OCI-LY7 (cell line): ENCODE measurements around the gene DYNLL1. TPM values are rescaled to one million over a fixed set of nuclear protein-coding genes. Genes with fewer than 3 reads are reported as not detected.

ENCODE experiments used
- BruUV-seq: library from RNA; stranded (reverse); fragments of 400-500 nt; replicated peaks from 2 replicates; lab custom pipeline; 2021; lab: Mats Ljungman, UMichigan
- CTCF ChIA-PET: fragments of 300-600 bp; sonication (Branson Sonifier 250); formaldehyde crosslinking; loops from one replicate; lab custom pipeline; 2022; ENCODE audit warnings: antibody characterized with exemption; ENCODE audit not compliant: unreplicated experiment; lab: Charles Lee
- POLR2A ChIA-PET: fragments of 300-600 bp; sonication (Branson Sonifier 250); formaldehyde crosslinking; loops from one replicate; lab custom pipeline; 2022; ENCODE audit warnings: antibody characterized with exemption; lab: Charles Lee
- DNase-seq: peaks from one replicate; pipeline ENCODE4 v3.0.0-alpha.2; 2015; ENCODE audit warnings: low spot score
- H2AFZ ChIP-seq: fragments of 200-600 bp; sonication (generic), shearing (Covaris generic); 2 replicates; pipeline ENCODE4 v1.6.1; 2014; ENCODE audit warnings: mild to moderate bottlenecking, antibody characterized with exemption, low read length, moderate library complexity
- H3K27ac ChIP-seq: fragments of 200-600 bp; sonication (generic); 2 replicates; pipeline ENCODE4 v1.5.1; 2014; ENCODE audit warnings: mixed run types, low read depth, mild to moderate bottlenecking, moderate library complexity, low read length, inconsistent platforms; ENCODE audit not compliant: poor library complexity, severe bottlenecking
- H3K36me3 ChIP-seq: fragments of 200-600 bp; sonication (generic); 2 replicates; pipeline ENCODE4 v1.6.1; 2014; ENCODE audit warnings: mild to moderate bottlenecking, antibody characterized with exemption, low read length, moderate library complexity, mixed read lengths; ENCODE audit not compliant: insufficient read depth
- H3K4me1 ChIP-seq: fragments of 200-600 bp; sonication (generic); 2 replicates; pipeline ENCODE4 v1.5.1; 2014; ENCODE audit warnings: mild to moderate bottlenecking, low read length; ENCODE audit not compliant: insufficient read depth, poor library complexity, severe bottlenecking
- H3K4me2 ChIP-seq: fragments of 200-600 bp; sonication (generic); 2 replicates; pipeline ENCODE4 v1.6.1; 2014; ENCODE audit warnings: mild to moderate bottlenecking, low read length
- H3K4me3 ChIP-seq: fragments of 200-600 bp; sonication (generic); 2 replicates; pipeline ENCODE4 v1.5.1; 2014; ENCODE audit warnings: mild to moderate bottlenecking, low read depth, low read length; ENCODE audit not compliant: poor library complexity, severe bottlenecking
- H3K79me2 ChIP-seq: fragments of 200-600 bp; sonication (generic); 2 replicates; pipeline ENCODE4 v1.6.1; 2016; ENCODE audit warnings: low read depth, mild to moderate bottlenecking, low read length, moderate library complexity, mixed read lengths; ENCODE audit not compliant: insufficient read depth
- H3K9me2 ChIP-seq: fragments of 200-600 bp; sonication (generic); 2 replicates; pipeline ENCODE4 v1.6.1; 2016; ENCODE audit warnings: mild to moderate bottlenecking, low read length, mixed read lengths; ENCODE audit not compliant: insufficient read depth
- H3K9me3 ChIP-seq: fragments of 200-600 bp; sonication (generic); 2 replicates; pipeline ENCODE4 v1.6.1; 2014; ENCODE audit warnings: mild to moderate bottlenecking, mixed run types, low read length, mixed read lengths
- H4K20me1 ChIP-seq: fragments of 200-600 bp; sonication (generic); 2 replicates; pipeline ENCODE4 v1.6.1; 2014; ENCODE audit warnings: mild to moderate bottlenecking, antibody characterized with exemption, low read length, moderate library complexity, mixed read lengths; ENCODE audit not compliant: insufficient read depth
- EZH2phosphoT487 ChIP-seq: fragments of 200-600 bp; sonication (generic); IDR thresholded peaks from 2 replicates; pipeline ENCODE4 v1.6.1; 2018; ENCODE audit warnings: low read depth, borderline replicate concordance, mild to moderate bottlenecking, mixed run types, antibody characterized with exemption, low read length, moderate library complexity, mixed read lengths
- intact Hi-C: fragments of 100-400 bp; cut with micrococcal nuclease; formaldehyde crosslinking; loops from one replicate; pipeline ENCODE4 v1.10.0; 2022; ENCODE audit not compliant: unreplicated experiment
- total RNA-seq, 2 experiments: library from RNA; depleted of rRNA in 1 of 2; stranded (reverse); fragments of >200 nt in 1 of 2; shearing (Covaris generic) in 1 of 2; gene quantifications; 2 replicates each; pipeline ENCODE4 v1.2.3, GENCODE V29; 2014 to 2022
- TF ChIP-seq, protein P1 (sequence below): fragments of 200-600 bp; sonication (generic); conservative IDR thresholded peaks from 2 replicates; pipeline ENCODE4 v1.5.1; 2014; ENCODE audit warnings: mild to moderate bottlenecking, antibody characterized with exemption, low read length, moderate library complexity, mixed read lengths

DYNLL1 gene
- total RNA-seq, 2 experiments from 2014 or later: 321 to 400 TPM

DNA sequence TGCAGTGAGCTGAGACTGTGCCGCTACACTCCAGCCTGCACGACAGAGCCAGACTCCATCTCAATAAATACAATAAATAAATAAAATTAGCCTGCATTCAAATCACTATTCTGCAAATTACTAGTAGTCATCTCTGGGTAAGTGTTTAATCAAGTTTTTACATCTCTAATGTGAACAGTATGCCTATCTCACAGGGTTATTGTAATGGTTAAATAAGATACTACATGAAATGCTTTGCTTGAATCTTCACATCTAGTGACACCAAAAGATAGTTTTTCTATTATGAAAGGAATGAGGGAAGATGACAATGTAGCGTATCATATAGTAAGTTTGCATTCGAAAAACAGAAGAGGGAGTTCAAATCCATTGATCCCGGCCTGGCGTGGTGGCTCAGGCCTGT is 28.5 kb upstream of the DYNLL1 start:
- no peak overlapping the region for H3K27ac ChIP-seq
- peaks cover 33% of the 10 kb centered on the region for H4K20me1 ChIP-seq
- H2AFZ ChIP-seq: no peak overlapping the region
- peak overlapping the region; percentile 98 for H3K4me3 ChIP-seq
- no peak for DNase-seq
- TF ChIP-seq, protein P1, sequence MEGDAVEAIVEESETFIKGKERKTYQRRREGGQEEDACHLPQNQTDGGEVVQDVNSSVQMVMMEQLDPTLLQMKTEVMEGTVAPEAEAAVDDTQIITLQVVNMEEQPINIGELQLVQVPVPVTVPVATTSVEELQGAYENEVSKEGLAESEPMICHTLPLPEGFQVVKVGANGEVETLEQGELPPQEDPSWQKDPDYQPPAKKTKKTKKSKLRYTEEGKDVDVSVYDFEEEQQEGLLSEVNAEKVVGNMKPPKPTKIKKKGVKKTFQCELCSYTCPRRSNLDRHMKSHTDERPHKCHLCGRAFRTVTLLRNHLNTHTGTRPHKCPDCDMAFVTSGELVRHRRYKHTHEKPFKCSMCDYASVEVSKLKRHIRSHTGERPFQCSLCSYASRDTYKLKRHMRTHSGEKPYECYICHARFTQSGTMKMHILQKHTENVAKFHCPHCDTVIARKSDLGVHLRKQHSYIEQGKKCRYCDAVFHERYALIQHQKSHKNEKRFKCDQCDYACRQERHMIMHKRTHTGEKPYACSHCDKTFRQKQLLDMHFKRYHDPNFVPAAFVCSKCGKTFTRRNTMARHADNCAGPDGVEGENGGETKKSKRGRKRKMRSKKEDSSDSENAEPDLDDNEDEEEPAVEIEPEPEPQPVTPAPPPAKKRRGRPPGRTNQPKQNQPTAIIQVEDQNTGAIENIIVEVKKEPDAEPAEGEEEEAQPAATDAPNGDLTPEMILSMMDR: no peak
- no peak for TF ChIP-seq EZH2phosphoT487
- H3K9me2 ChIP-seq: no peaks in the 10 kb centered on the region
- BruUV-seq: no TSS peak
- intact Hi-C loops: loop anchor here (2.0 kb wide), 1 partner anchor 29 kb away; the partner anchor contains the start of gene COX6A1
- ChIA-PET CTCF (interaction anchor here (1.0 kb wide), 1 partner anchor 36 kb away, joined by 6 read pairs; no protein-coding TSS in a partner anchor), POLR2A (interaction anchor here (1.7 to 2.0 kb wide), 2 partner anchors 9 to 29 kb away, joined by 4 to 5 read pairs; no protein-coding TSS in a partner anchor)
- H3K36me3 ChIP-seq: peaks cover 64% of the 10 kb centered on the region
- peaks cover 46% of the 10 kb centered on the region for H3K4me1 ChIP-seq
- peaks cover 63% of the 10 kb centered on the region for H3K79me2 ChIP-seq
- no peaks in the 10 kb centered on the region for H3K9me3 ChIP-seq
- peak overlapping the region; percentile 100 for H3K4me2 ChIP-seq

DNA sequence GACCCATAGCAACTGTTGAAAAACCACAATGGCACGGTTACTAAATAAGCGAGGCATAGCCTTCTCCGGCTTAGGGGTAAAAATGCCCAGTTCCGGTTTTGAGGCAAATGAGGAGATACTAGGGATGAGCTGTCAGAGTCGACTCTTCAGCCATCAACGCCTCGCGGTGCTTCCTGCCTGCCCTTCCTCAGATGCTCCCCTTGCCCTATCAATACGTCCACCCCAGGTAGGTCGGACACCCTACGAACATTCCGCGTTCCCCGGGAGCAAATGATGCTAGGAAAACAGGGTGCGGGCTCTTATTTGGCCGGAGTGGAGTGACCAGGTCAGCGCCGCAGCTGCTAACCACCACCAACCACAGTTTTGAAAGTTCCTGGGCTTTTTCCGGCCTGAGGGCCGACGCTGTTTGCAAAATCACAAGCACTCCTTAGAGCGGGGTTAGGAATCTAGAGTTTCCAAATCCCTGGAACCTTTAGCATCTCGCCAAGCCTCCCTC is 27.5 kb upstream of the DYNLL1 start:
- intact Hi-C loops: no loop called here
- POLR2A ChIA-PET: interaction anchor here (0.7 to 1.7 kb wide), 7 partner anchors 10 to 213 kb away, joined by 3 to 5 read pairs (median 4); partner anchors contain the start of gene RNF10
- Histone ChIP-seq H3K79me2 (peaks cover 59% of the 10 kb centered on the region), H3K4me2 (peak overlapping the region; percentile 100), H4K20me1 (peaks cover 26% of the 10 kb centered on the region), H3K4me1 (peaks cover 46% of the 10 kb centered on the region), H2AFZ (no peak overlapping the region), H3K27ac (peak overlapping the region; percentile 69), H3K36me3 (peaks cover 55% of the 10 kb centered on the region), H3K9me2 (no peaks in the 10 kb centered on the region), H3K9me3 (no peaks in the 10 kb centered on the region), H3K4me3 (peak overlapping the region; percentile 98)
- TF ChIP-seq EZH2phosphoT487: no peak
- TF ChIP-seq, protein P1: no peak
- DNase-seq: peak; percentile 46
- BruUV-seq: TSS peak; percentile 46
- CTCF ChIA-PET: no interaction called here
